Renal cortical epithelial cell (primary cell): ENCODE results near the gene POLR2L. TPM values are rescaled to one million over a fixed set of nuclear protein-coding genes. Genes with fewer than 3 reads are reported as not detected.
A peak's percentile ranks its signal among the peaks of the same experiment; 100 is the strongest.

Experiments
- DNase-seq: peaks from one replicate; pipeline ENCODE4 v3.0.0-alpha.2; 2011; ENCODE audit warnings: low read depth
- total RNA-seq: library from RNA; depleted of rRNA; stranded (reverse); fragments of >200 nt; gene quantifications from 2 replicates; pipeline ENCODE4 v1.2.3, GENCODE V29; 2014

Gene POLR2L
- total RNA-seq, 1 donor from 2014 or later = 64.1 TPM

GRCh38 chr11:854601-855329 lies 12.4 kb upstream of the POLR2L start:
- no peak for DNase-seq

DNA sequence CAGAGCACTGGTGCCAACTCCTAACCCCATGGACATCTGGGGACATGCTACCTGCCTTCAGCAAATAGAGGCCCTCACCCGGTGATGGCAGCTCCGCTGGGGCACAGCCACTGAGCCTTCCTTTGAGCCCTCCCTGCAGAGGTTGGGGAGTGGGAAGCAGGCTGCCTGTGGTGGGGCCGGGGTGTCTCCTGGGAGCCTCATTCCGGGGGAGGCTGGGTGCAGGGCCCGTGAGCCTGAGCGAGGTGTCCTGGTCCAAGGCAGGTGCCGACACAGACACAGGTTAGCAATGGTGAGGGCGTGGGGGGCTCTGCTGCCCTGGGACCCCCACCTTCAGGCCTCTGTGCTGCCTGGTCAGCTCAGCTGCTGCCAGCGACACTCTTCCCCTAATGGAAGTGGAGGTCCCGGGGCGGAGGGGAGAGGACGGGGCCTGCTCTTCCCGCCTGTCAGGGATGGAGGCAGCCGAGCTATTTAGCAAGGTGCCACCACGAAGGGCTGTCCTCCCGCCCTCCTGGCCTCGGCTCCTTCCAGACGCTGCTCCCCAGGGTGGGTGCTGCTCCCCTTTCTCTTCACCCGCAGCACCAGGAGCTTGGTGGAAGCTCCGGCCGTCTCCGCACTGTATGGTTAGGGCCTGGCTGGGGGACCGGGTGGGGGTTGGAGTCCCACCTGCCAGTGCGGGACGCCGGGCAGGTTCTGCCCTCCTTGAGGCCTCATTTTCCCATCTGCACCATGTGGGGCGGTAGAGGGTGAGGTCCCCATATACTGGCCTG lies 11.5 kb upstream of the POLR2L start:
- DNase-seq = no peak

GRCh38 chr11:852762-853161 lies 10.4 kb upstream of the POLR2L start:
- no peak for DNase-seq

- no peak for DNase-seq
Measured at GRCh38 chr11:850775-851763, 8.7 kb upstream of the POLR2L start.

DNA sequence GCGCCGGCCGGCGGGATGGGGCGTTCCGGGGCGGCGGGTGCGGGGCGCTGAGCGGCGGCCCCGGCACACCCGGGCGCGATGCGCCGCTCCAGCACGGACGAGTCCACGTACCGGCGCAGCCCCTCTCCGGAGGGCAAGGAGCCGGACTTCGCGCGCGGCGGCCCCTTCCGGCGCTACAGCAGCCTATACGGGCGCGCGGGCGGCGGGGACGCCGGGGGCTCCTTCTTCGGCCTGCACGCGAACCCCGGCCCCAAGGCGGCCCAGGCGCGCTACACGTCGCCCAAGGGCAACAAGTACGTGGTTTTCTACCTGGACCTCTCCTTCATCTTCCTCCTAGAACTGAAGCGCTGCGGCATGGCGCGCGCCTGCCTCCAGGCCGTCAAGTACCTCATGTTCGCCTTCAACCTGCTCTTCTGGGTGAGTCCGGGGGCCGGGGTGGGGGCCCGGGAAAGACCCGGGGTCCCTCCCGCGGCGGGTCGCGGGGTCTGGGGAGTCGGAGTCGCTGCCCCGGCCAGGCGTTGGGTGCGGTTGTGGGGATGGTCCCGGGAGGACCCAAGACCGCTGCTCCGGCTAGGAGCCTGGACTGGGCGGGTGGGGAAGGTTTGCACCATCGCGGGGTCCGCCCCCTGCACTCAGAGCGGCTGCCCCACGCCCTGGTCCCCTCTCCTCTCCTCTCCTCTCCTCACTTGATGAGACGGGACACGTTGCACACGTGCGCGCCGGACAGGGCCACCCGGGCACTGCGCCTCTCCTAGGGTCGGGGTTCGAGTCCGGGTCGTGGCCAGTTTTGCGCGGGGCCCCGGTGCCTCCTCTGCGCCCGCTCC lies 7.8 kb upstream of the POLR2L start:
- no peak for DNase-seq

GRCh38 chr11:849104-849824 lies 6.9 kb upstream of the POLR2L start:
- DNase-seq = no peak

DNA sequence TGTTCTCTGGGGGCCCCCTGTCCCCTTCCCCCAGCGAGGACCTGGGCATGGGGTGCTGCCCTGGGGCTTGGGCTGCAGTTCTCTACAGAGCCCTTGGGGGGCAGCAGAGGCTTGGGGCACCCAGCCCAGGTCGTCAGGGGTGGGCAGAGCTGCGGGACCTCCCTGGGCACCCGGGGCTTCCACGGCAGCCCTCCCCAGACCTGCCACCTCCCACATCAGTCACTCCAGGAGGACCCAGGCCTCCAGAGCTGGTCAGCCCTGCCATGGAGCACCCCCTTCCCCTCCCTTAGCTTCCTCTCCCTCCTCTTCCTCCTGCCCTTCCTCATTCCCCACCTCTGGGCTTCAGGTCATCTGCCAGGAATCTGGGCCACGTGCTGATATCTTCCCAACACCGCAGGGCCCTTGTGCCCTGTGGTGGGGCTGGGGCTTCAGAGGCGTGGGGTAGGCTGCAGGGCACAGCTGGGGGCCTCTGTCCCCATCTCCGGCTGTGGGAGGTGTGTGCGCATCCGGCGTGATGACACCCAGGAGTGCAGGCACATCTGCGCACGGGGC lies 6.1 kb upstream of the POLR2L start:
- DNase-seq = no peak

GRCh38 chr11:847876-848275 lies 5.5 kb upstream of the POLR2L start:
- DNase-seq = no peak

GRCh38 chr11:846496-847098 lies 4.3 kb upstream of the POLR2L start:
- no peak for DNase-seq

DNA sequence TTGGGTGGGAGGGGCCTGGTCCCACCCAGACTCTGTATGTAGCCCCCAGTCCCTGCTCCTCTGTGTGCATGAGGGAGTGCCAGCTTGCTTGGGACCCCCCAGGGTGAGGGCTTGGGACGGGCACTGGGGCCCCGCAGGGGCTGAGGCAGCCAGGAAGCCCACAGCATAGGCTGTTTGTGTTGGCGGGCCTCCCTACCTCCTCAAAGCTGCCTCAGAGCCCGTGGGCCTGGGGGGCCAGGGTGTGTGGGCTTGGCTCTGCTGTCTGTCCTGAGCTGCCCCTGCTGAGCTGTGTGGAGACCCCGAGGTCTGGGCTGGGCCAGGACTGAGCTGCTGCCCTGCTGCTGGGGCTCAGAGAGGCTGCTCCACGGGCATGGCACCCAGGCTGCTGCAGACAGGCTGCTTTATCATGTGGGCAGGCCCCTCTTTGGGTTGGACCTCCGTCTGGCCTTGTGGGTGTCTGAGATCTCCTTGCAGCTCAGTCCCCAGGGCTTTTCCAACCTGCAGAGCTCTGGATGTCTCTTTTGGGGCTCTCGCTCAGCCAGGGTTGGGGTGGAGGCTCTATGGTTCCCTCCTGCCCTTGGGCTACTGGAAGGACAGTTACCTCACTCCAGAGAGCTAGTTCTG lies 3.7 kb upstream of the POLR2L start:
- no peak for DNase-seq

- peak; percentile 88 for DNase-seq
Measured at GRCh38 chr11:844693-845644, 2.6 kb upstream of the POLR2L start.

- DNase-seq = peak; percentile 90
Measured at GRCh38 chr11:843818-844692, 1.7 kb upstream of the POLR2L start.

GRCh38 chr11:843086-843734 lies 881 bp upstream of the POLR2L start:
- no peak for DNase-seq

DNA sequence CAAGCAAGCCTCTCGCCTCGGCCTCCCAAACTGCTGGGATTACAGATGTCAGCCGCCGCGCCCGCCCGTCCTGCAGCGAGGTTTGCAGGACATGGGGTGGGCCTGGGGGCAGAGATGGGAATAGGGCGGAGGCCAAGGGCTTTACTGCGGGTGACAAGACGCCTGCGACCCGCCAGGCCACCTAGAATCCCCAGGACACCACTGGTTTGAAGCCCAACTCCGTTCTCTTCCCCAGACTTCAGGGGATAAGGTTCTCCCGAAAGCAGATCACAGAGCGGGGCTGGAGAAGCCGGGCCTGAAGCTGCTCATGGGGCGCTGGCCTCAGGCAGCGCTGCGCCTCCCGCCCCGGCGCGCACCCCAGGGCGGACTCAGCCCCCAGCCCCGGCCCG lies 354 bp downstream of the POLR2L start:
- DNase-seq = no peak

DNA sequence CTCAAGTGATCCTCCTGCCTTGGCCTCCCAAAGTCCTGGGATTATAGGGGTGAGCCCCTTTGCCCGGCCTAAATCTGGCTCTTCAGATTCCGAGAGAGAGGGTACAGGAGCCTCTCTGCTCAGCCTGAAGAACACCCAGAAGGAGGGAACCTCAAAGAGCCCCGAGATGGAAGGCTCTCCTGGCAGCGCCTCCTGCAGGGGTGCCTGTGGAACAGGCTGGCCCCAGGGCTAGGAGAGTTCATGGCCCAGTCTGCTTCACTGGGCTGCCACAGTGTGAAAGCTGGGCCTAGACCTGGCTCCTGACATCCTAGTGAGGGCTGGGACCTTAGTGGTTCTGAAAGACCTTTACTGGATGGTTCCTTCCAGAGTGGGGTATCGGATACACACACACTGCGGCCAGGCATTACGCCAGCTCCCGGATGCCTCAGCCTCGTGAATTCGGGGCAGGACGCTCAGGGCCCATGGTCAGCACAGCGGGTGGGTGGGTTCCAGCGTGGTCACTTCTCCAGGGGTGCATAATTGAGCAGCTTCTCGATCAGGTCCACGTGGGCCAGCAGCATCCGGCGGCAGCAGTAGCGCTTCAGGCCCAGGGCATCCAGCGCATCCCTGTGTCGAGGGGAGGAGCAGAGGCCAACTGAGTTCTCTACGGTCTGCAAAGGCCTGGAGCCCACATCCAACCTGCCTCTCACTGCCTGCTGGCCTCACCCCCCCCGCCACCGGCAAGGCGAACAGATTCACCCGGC lies 2.3 kb downstream of the POLR2L start:
- no peak for DNase-seq

DNA sequence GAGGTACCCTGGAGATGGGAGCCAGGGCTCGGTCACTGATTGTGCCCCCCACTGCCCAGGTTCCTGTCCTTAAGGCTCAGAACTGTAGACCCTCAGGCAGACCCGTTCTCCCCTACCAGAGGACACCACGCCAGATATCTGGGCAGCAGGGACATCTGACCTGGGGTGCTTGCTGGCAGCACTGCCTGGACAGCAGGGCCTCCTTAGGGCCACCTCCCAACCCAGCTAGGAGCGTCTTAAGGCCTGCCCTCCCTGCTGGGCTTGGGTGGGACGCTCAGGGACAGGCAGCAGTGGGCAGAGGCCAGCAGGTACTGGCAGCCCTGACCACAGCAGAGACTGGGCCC lies 3.1 kb downstream of the POLR2L start:
- no peak for DNase-seq
